NT2/D1 (cell line): ENCODE data around the gene XYLT1.

ENCODE experiments used
- YY1 ChIP-seq: IDR thresholded peaks from 2 replicates; pipeline ENCODE4 v1.6.1; 2011; ENCODE audit not compliant: insufficient read length, insufficient read depth
- ZNF274 ChIP-seq: IDR thresholded peaks from 2 replicates; pipeline ENCODE4 v1.6.1; 2011; ENCODE audit warnings: mild to moderate bottlenecking, low read depth, low read length

- TF ChIP-seq YY1 (no peak), ZNF274 (no peak)
Observed at GRCh38 chr16:17199135-17199534, 271.6 kb downstream of the XYLT1 start.
